Astrocyte (in vitro differentiated cells and primary cell): Measurements from ENCODE around the gene LARGE1.

Experiments used
- EZH2 ChIP-seq: IDR thresholded peaks from 2 replicates; pipeline ENCODE4 v1.6.1; 2012; ENCODE audit warnings: mild to moderate bottlenecking, low read length, inconsistent platforms; ENCODE audit not compliant: insufficient read depth
- TF ChIP-seq, protein P1 (sequence below): IDR thresholded peaks from 2 replicates; pipeline ENCODE4 v1.5.1; 2011; ENCODE audit warnings: low read depth, mild to moderate bottlenecking, inconsistent platforms, low read length, moderate library complexity; ENCODE audit not compliant: insufficient read depth

GRCh38 chr22:33496112-33496511 is 424.2 kb downstream of the LARGE1 start:
- TF ChIP-seq, protein P1, sequence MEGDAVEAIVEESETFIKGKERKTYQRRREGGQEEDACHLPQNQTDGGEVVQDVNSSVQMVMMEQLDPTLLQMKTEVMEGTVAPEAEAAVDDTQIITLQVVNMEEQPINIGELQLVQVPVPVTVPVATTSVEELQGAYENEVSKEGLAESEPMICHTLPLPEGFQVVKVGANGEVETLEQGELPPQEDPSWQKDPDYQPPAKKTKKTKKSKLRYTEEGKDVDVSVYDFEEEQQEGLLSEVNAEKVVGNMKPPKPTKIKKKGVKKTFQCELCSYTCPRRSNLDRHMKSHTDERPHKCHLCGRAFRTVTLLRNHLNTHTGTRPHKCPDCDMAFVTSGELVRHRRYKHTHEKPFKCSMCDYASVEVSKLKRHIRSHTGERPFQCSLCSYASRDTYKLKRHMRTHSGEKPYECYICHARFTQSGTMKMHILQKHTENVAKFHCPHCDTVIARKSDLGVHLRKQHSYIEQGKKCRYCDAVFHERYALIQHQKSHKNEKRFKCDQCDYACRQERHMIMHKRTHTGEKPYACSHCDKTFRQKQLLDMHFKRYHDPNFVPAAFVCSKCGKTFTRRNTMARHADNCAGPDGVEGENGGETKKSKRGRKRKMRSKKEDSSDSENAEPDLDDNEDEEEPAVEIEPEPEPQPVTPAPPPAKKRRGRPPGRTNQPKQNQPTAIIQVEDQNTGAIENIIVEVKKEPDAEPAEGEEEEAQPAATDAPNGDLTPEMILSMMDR = no peak
- TF ChIP-seq EZH2 = no peak
